ENCODE results near the gene VPS45. TPM values are rescaled to one million over a fixed set of nuclear protein-coding genes. Genes with fewer than 3 reads are reported as not detected.

The VPS45 gene
- total and polyA plus RNA-seq, 2 of the 4 experiments (the other 2 are of a cell fraction) = 32.4 to 33.3 TPM

- no peak overlapping the region for H3K14ac ChIP-seq (replicated peaks; ENCODE audit: low read depth, low read length)
- CTCF ChIA-PET = no interaction called here
- no peak overlapping the region for H3K23ac ChIP-seq (ENCODE audit: low read depth, low read length)
- no peaks in the 10 kb centered on the region; the same call in 1 of the 2 replicates for H3K4me1 ChIP-seq (ENCODE audit: control insufficient read depth, insufficient read depth, low read length)
- H3K9me3 ChIP-seq (ENCODE audit: control insufficient read depth, insufficient read depth, low read length) = no peaks in the 10 kb centered on the region
- H4K8ac ChIP-seq (ENCODE audit: low read depth in 2 of 2, low read length in 2 of 2) = no peak overlapping the region
- H4K20me1 ChIP-seq (ENCODE audit: insufficient read depth, low read length) = peaks cover 9% of the 10 kb centered on the region
- peaks cover 8 to 36% of the 10 kb centered on the region in 2 experiments; a peak in 3 of 4 replicates for H3K79me1 ChIP-seq (ENCODE audit: low read depth in 1 of 2, low read length in 2 of 2)
- WGBS, 2 experiments (ENCODE audit: extremely low coverage in 2 of 2, insufficient read length in 1 of 2) = 67% methylated on average over 1 of the region's 10 CpGs; no CpG with 5 or more reads in 1 of the 2 experiments
- H3K56ac ChIP-seq (ENCODE audit: extremely low read depth, insufficient read depth, low read length) = no peak overlapping the region
- no peak overlapping the region for H3K18ac ChIP-seq (ENCODE audit: low read depth, low read length)
- intact Hi-C loops (cut with micrococcal nuclease) = loop anchor here (5.0 kb wide), 1 partner anchor 40 kb away; no protein-coding TSS in a partner anchor
- DNase-seq (no peak), ATAC-seq (ENCODE audit: low read depth) (no peak)
- H3K9me1 ChIP-seq (ENCODE audit: insufficient read depth, low read length) = 0 out of 2 replicates have a peak, but pooled peaks cover 3% of the 10 kb centered on the region
- H2BK20ac ChIP-seq (ENCODE audit: low read depth, low read length) = no peak overlapping the region
- no peak overlapping the region for H3K4ac ChIP-seq (ENCODE audit: low read depth, low read length)
- POLR2A ChIA-PET (ENCODE audit: unreplicated experiment) = no interaction called here
- BruUV-seq (replicated peaks) = no TSS peak
- no peak overlapping the region for H2BK120ac ChIP-seq (ENCODE audit: low read depth, low read length)
- H2AFZ ChIP-seq (replicated peaks; ENCODE audit: low read length, poor library complexity) = no peak overlapping the region
- no peak overlapping the region for H3K4me3 ChIP-seq (ENCODE audit: insufficient read depth, low read depth, low read length)
- no peak overlapping the region for H4K5ac ChIP-seq (ENCODE audit: low read depth, low read length)
- H3K27me3 ChIP-seq (ENCODE audit: control insufficient read depth, insufficient read depth, low read length) = no peaks in the 10 kb centered on the region
- no peak overlapping the region for H2BK15ac ChIP-seq (ENCODE audit: low read depth, low read length)
- no peak overlapping the region for H4K91ac ChIP-seq (ENCODE audit: insufficient read depth, low read depth, low read length)
- H3K36me3 ChIP-seq (ENCODE audit: control insufficient read depth, insufficient read depth, low read length) = peaks cover 10% of the 10 kb centered on the region
- dilution Hi-C loops (cut with HindIII; ENCODE audit: low sequenced_read_pairs, unreplicated experiment) = no loop called here
- no peak overlapping the region for H2BK5ac ChIP-seq (ENCODE audit: low read depth, low read length, poor library complexity, severe bottlenecking)
- no peak overlapping the region for H2AK5ac ChIP-seq (ENCODE audit: low read depth, low read length)
- H3K4me2 ChIP-seq (ENCODE audit: low read depth, low read length) = no peak overlapping the region
- in situ Hi-C loops (cut with MboI; ENCODE audit: low sequenced_read_pairs) = no loop called here
- H3K9ac ChIP-seq (ENCODE audit: low read depth, low read length) = no peak overlapping the region
- no peak overlapping the region for H2AK9ac ChIP-seq (replicated peaks; ENCODE audit: low read depth, low read length, poor library complexity)
- no peak overlapping the region for H3K27ac ChIP-seq (ENCODE audit: insufficient read depth, low read length)
- TF ChIP-seq ELK1 (IDR thresholded peaks at IDR 0.05; ENCODE audit: borderline replicate concordance, low read depth, low read length) = no peak
- TF ChIP-seq BHLHE40 (IDR thresholded peaks at IDR 0.05; ENCODE audit: low read depth, low read length) = no peak
- TF ChIP-seq RAD21 (IDR thresholded peaks at IDR 0.05; ENCODE audit: low read length) = no peak
- no peak for TF ChIP-seq RCOR1 (IDR thresholded peaks at IDR 0.05; ENCODE audit: insufficient replicate concordance, low read length)
- TF ChIP-seq POLR2A (IDR thresholded peaks at IDR 0.05; ENCODE audit: low read depth, low read length) = no peak
- no peak for TF ChIP-seq RFX5 (IDR thresholded peaks at IDR 0.05; ENCODE audit: low read depth, low read length)
- no peak for TF ChIP-seq MXI1 (IDR thresholded peaks at IDR 0.05; ENCODE audit: borderline replicate concordance, low read depth, low read length)
- TF ChIP-seq MAFK (IDR thresholded peaks at IDR 0.05; ENCODE audit: low read depth, low read length) = no peak
- TF ChIP-seq CHD1 (IDR thresholded peaks at IDR 0.05; ENCODE audit: low read depth, low read length) = no peak
- TF ChIP-seq SMC3 (IDR thresholded peaks at IDR 0.05; ENCODE audit: low read depth, low read length) = no peak
- no peak for TF ChIP-seq FOS (IDR thresholded peaks at IDR 0.05; ENCODE audit: low read depth, low read length)
- no peak for TF ChIP-seq MAZ (IDR thresholded peaks at IDR 0.05; ENCODE audit: borderline replicate concordance, low read depth, low read length)
- TF ChIP-seq CTCF (conservative IDR thresholded peaks at IDR 0.05; ENCODE audit: low read depth, low read length) = no peak
- no peak for TF ChIP-seq CEBPB (IDR thresholded peaks at IDR 0.05; ENCODE audit: low read depth, low read length)
- TF ChIP-seq USF2 (IDR thresholded peaks at IDR 0.05; ENCODE audit: low read depth, low read length) = no peak
- TF ChIP-seq NFE2L2 (IDR thresholded peaks at IDR 0.05; ENCODE audit: low read depth, low read length) = no peak
Measured at GRCh38 chr1:150146849-150147542, 79.4 kb downstream of the VPS45 start.
